HepG2 (cell line): ENCODE results near the gene STEAP2. TPM values are rescaled to one million over a fixed set of nuclear protein-coding genes. Genes with fewer than 3 reads are reported as not detected.

Experiments
- ARNT ChIP-seq: fragments of 450-650 bp; IDR thresholded peaks from 2 replicates; pipeline ENCODE4 v1.6.1; 2017
- ATF1 ChIP-seq: IDR thresholded peaks from 2 replicates; pipeline ENCODE4 v1.6.1; 2016; ENCODE audit warnings: mild to moderate bottlenecking, control low read depth
- CENPT ChIP-seq: sonication (generic); formaldehyde crosslinking; IDR thresholded peaks from 2 replicates; pipeline ENCODE4 v1.8.0; 2022; ENCODE audit warnings: low read depth, mild to moderate bottlenecking, moderate library complexity, missing genetic modification reagents
- HMG20B ChIP-seq: conservative IDR thresholded peaks from 2 replicates; pipeline ENCODE4 v1.6.1; 2016; ENCODE audit warnings: missing genetic modification reagents, missing compliant biosample characterization
- KDM5B ChIP-seq: sonication (generic); formaldehyde crosslinking; IDR thresholded peaks from 2 replicates; pipeline ENCODE4 v1.4.0; 2020; ENCODE audit warnings: missing genetic modification reagents, mild to moderate bottlenecking, borderline replicate concordance
- PATZ1 ChIP-seq: sonication (generic); formaldehyde crosslinking; IDR thresholded peaks from 2 replicates; pipeline ENCODE4 v1.4.0; 2020; ENCODE audit warnings: missing genetic modification reagents
- POLR2G ChIP-seq: fragments of 200-400 bp; formaldehyde crosslinking; IDR thresholded peaks from 2 replicates; pipeline ENCODE4 v1.6.1; 2018; ENCODE audit warnings: mild to moderate bottlenecking, low read depth, low read length, moderate library complexity
- RAD51 ChIP-seq: fragments of 450-650 bp; IDR thresholded peaks from 2 replicates; pipeline ENCODE4 v1.6.1; 2016; ENCODE audit warnings: borderline replicate concordance
- SNAPC5 ChIP-seq: sonication (generic); formaldehyde crosslinking; IDR thresholded peaks from 2 replicates; pipeline ENCODE4 v1.8.1; 2023; ENCODE audit warnings: mild to moderate bottlenecking, missing genetic modification reagents, borderline replicate concordance
- STAG1 ChIP-seq: sonication (generic); formaldehyde crosslinking; IDR thresholded peaks from 2 replicates; pipeline ENCODE4 v1.4.0; 2020; ENCODE audit warnings: missing genetic modification reagents
- ZNF121 ChIP-seq: sonication (generic); formaldehyde crosslinking; IDR thresholded peaks from 2 replicates; pipeline ENCODE4 v1.5.0; 2020; ENCODE audit warnings: mild to moderate bottlenecking, missing genetic modification reagents
- ZNF660 ChIP-seq: sonication (generic); formaldehyde crosslinking; IDR thresholded peaks from 2 replicates; pipeline ENCODE4 v1.5.1; 2020; ENCODE audit warnings: mild to moderate bottlenecking, low read depth, missing genetic modification reagents, borderline replicate concordance
- ZNF709 ChIP-seq: sonication (generic); formaldehyde crosslinking; IDR thresholded peaks from 2 replicates; pipeline ENCODE4 v1.5.0; 2020; ENCODE audit warnings: mild to moderate bottlenecking, missing genetic modification reagents
- ZNF839 ChIP-seq: sonication (generic); formaldehyde crosslinking; IDR thresholded peaks from 2 replicates; pipeline ENCODE4 v1.4.0; 2020; ENCODE audit warnings: missing genetic modification reagents, mild to moderate bottlenecking, borderline replicate concordance
- ZNF879 ChIP-seq: sonication (generic); formaldehyde crosslinking; IDR thresholded peaks from 2 replicates; pipeline ENCODE4 v1.8.1; 2023; ENCODE audit warnings: missing genetic modification reagents
- polyA plus RNA-seq, 8 experiments: library from polyadenylated mRNA; depleted of rRNA in 3 of 8; stranded (reverse) in 7 of 8; unstranded in 1 of 8; fragments of >200 nt; fragmentation: Illumina TruSeq in 4 of 8; extraction: Trizol in 4 of 8; gene quantifications; 2 replicates each; pipeline versions ENCODE4 v1.2.1 to v1.2.3, GENCODE V29; 2011 to 2016; ENCODE audit warnings: low read depth in 4 of 8, missing spikeins in 1 of 8, mixed read lengths in 1 of 8; ENCODE audit not compliant: insufficient read depth in 1 of 8
- total RNA-seq, 5 experiments: library from RNA; depleted of rRNA; stranded (reverse); fragments of >200 nt; fragmentation: Illumina TruSeq; extraction: Trizol; gene quantifications; 2 replicates each; pipeline ENCODE4 v1.2.3, GENCODE V29; 2016; ENCODE audit warnings: low read depth in 1 of 5
- TF ChIP-seq, protein P1 (sequence below): sonication (generic); formaldehyde crosslinking; IDR thresholded peaks from 2 replicates; pipeline ENCODE4 v1.5.1; 2020; ENCODE audit warnings: mild to moderate bottlenecking, moderate library complexity, missing genetic modification reagents
- TF ChIP-seq, protein P2 (sequence below): sonication (generic); formaldehyde crosslinking; IDR thresholded peaks from 2 replicates; pipeline ENCODE4 v1.4.0; 2020; ENCODE audit warnings: mild to moderate bottlenecking, missing genetic modification reagents

Gene STEAP2
- total and polyA plus RNA-seq, 2 of the 13 experiments (the other 11 are each of a cell fraction or from before 2014, with no cell fraction given) = 4.3 to 4.4 TPM

DNA sequence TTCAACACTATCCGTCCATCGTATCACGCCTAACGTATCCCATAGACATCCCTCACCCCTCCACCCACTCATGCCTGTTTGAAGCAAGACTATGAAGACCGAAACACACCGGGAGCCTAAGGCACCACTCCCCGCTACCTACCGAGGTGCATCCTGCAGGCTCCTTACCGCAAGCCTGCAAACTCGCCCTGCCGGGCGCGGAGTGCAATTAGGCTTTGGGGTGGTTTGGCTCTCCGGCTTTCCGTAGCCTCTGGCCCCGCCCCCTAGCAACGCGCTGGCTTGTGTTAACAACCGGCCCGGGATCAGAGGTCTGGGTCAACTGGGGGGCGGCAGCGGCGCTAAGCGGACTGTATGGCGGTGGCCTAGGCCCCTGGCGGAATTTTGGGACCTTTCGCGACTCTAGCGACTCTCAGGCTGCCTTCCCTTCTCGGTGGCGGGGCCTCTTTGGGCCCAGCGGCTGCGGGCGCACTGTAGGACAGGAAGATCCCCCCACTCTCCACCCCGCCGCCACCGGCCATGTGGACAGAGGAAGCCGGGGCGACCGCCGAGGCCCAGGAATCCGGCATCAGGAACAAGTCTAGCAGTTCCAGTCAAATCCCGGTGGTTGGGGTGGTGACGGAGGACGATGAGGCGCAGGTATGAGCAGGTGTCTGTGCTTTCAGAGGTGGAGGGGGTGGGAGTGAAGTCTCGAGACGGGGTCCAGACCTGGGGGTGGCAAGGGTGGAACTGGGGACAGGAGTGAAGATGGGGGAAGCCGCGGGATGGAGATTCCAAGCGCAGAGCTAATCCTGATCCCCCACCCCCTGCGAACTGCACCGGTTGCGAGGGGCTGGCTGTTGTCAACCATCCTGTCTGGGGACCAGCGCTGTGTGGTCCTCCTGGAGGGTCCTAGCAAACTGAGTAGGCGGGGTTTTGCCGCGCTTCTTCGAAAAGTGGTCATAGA, 33.6 kb downstream of the STEAP2 start, which contains the start of gene CFAP69 (continued):
- TF ChIP-seq, protein P1, sequence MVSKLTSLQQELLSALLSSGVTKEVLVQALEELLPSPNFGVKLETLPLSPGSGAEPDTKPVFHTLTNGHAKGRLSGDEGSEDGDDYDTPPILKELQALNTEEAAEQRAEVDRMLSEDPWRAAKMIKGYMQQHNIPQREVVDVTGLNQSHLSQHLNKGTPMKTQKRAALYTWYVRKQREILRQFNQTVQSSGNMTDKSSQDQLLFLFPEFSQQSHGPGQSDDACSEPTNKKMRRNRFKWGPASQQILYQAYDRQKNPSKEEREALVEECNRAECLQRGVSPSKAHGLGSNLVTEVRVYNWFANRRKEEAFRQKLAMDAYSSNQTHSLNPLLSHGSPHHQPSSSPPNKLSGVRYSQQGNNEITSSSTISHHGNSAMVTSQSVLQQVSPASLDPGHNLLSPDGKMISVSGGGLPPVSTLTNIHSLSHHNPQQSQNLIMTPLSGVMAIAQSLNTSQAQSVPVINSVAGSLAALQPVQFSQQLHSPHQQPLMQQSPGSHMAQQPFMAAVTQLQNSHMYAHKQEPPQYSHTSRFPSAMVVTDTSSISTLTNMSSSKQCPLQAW = peak; percentile 91; the same call in 1 of the 2 replicates
- TF ChIP-seq PATZ1 (CRISPR knock-in tag) (peak; percentile 68), ZNF121 (CRISPR knock-in tag) (0 out of 2 replicates have a peak, but pooled peaks have one; percentile 8), CENPT (CRISPR knock-in tag) (no peak), ARNT (no peak), RAD51 (no peak), ZNF879 (no peak), HMG20B (no peak), ZNF660 (no peak), SNAPC5 (no peak), STAG1 (CRISPR knock-in tag) (no peak; the same call in none of the 2 replicates), KDM5B (CRISPR knock-in tag) (peak; percentile 80; the same call in 1 of the 2 replicates), POLR2G (peak; percentile 59), ZNF709 (no peak; the same call in 1 of the 2 replicates), ZNF839 (CRISPR knock-in tag) (no peak), ATF1 (CRISPR knock-in tag) (no peak)
- TF ChIP-seq, protein P2, sequence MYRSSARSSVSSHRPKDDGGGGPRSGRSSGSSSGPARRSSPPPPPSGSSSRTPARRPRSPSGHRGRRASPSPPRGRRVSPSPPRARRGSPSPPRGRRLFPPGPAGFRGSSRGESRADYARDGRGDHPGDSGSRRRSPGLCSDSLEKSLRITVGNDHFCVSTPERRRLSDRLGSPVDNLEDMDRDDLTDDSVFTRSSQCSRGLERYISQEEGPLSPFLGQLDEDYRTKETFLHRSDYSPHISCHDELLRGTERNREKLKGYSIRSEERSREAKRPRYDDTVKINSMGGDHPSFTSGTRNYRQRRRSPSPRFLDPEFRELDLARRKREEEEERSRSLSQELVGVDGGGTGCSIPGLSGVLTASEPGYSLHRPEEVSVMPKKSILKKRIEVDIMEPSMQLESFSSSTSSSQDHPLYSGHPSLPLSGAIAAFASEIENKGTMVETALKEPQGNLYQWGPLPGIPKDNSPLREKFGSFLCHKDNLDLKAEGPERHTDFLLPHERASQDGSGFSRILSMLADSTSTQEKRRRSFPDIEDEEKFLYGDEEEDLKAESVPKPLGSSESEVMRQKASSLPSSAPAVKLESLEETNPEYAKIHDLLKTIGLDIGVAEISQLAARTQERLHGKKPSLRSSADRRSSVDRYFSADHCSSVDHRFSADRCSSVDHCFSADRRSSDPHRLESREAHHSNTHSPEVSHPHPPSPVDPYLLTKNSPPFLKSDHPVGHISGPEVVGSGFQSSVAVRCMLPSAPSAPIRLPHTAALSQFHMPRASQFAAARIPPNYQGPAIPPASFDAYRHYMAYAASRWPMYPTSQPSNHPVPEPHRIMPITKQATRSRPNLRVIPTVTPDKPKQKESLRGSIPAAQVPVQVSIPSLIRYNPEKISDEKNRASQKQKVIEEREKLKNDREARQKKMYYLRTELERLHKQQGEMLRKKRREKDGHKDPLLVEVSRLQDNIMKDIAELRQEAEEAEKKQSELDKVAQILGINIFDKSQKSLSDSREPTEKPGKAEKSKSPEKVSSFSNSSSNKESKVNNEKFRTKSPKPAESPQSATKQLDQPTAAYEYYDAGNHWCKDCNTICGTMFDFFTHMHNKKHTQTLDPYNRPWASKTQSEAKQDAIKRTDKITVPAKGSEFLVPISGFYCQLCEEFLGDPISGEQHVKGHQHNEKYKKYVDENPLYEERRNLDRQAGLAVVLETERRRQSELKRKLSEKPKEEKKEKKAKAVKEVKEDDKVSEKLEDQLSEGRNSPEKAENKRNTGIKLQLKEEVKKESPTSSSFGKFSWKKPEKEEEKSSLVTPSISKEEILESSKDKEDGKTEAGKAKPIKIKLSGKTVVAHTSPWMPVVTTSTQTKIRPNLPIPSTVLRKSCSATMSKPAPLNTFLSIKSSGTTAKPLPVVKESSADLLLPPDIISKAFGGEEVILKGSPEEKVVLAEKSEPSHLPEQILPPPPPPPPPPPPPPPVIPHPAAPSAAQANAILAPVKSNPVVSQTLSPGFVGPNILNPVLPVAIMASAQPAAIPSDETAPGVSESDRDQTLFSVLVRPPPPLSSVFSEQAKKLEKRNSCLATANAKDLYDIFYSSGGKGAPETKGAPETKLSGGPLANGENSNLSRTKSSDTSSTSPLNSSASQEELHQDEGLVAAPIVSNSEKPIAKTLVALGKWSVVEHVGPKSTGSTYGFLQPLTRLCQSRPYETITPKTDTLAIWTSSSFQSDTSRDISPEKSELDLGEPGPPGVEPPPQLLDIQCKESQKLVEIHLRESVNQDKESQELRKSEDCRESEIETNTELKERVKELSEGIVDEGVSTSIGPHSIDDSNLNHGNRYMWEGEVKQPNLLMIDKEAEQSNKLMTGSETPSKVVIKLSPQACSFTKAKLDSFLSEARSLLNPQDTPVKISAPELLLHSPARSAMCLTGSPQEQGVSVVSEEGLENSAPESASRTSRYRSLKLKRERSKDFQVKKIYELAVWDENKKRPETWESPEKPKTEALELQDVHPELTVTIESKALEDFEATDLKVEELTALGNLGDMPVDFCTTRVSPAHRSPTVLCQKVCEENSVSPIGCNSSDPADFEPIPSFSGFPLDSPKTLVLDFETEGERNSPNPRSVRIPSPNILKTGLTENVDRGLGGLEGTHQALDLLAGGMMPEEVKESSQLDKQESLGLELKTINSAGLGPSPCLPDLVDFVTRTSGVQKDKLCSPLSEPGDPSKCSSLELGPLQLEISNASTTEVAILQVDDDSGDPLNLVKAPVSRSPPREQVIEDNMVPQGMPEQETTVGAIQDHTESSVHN = no peak
